GM18520 (cell line): ENCODE measurements around the gene KERA.

Experiments used
- ATAC-seq: cut with Tn5 transposase; IDR thresholded peaks from one replicate; pipeline ENCODE4 v1.9.1; 2021; ENCODE audit not compliant: unreplicated experiment

The KERA gene

DNA sequence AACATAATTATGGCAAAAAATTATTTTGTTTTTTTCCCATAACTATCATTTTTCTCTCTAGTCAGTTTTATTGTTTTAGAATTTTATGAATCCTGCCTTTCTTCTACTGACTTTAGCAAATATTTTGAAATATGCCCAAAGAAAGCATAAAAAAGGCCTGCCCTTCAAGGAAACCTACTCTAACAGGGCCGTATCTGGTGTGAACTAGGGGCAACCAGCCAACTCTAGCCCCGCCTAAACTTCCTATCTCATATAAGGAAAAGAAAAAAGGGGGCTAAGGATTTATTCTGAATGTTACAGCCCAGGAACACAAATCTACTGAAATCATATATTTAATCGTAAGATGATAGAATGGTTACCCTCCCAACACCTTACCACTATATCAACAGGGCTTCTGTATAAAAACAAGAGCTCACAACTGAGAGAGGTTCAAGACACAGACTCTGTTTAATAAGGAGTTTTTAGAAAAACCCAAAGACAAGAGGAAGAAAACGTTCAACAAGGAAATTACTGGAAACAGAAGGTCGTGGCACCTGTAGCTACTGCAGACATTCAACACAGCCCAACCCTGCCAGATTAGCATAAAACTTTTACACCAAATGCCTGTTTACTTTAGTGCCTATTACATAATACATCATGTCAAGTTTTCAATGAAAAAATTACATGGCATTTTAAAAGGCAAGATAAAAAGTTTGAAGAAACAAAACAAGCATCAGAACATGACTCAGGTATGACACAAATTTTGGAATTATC lies 40.1 kb downstream of the KERA start:
- no peak for ATAC-seq

DNA sequence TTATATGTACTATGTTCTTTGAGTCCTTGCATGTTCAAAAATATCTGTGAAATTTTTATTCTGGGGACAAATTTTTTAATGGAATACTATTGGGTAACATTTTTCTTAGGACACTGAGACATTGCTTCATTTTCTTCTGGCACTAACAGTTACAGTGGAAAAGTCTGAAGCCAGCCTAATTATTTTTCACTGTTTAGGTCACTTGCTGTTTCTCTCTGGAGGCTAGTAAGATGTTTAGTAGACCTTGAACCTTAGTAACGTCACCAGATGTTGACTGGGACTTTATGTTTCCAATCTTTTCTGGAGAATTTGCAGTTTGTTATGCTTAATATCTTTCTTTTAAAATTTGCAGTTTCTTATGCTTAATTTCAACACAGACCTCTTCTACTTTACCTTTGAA lies 40.8 kb downstream of the KERA start:
- no peak for ATAC-seq

- ATAC-seq = peak; percentile 77
Observed at GRCh38 chr12:91009319-91009950, 48.4 kb downstream of the KERA start.

DNA sequence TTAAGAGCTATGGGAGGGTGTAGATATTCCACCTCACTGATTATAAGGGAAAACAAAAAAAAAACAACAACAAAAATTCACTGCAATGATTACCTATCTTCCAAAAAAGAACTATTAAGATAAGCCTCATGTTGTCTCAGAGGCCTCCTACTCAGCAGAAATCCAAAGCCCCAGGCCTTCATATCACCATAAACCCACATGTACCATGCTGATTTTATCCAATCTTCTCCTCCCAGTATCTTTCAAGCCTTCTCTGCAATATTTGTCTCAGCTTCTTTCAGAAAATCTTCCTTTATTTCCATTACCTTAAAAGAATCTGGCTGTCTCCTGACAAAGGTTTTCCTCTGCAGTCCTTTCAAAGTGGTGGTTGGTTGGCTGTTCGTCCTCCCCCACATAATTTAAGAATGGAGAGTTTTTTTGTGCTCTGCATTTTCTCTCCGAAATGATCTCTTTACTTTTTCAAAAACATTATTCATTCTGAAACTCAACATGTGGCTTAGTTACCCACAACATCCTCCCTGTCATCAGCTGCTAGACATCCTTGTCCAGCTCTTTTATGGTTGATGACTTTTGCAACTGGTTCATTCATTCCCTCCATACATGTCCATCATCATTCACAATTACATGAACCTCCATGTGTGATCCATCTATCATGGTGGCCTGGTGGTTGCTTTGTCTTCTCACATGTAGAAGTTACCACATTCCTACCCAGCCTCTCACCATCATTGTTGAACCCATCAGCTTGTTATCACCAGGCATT lies 50.1 kb downstream of the KERA start:
- peak; percentile 70 for ATAC-seq

DNA sequence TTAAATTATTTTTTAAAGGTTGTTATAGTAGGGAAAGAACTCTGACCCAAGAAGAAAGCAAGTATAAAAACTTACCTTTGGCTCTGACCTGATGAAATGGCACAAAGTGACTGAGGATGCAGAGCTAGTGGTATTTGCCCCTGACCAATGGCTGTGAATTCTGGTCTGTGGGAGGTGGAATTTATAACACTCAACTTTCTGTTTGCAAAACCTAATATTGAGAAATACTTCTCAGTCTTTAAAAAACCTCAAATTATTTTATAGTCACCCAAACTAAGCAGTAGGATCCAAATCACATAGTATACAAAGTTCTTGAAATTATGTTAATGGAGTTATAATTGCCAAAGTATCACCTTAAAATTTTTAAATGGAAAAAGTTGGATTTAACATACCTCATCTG lies 53.0 kb downstream of the KERA start, which contains the start of gene EPYC:
EPYC (minus strand) TSS at position 101 of the 400 bp plus-strand sequence. CDS start 2,407 bp downstream, outside the sequence.
- no peak for ATAC-seq

GRCh38 chr12:91003737-91004136 lies 54.1 kb downstream of the KERA start:
- ATAC-seq = no peak

- no peak for ATAC-seq
Observed at GRCh38 chr12:91001306-91001705, 56.5 kb downstream of the KERA start.
